ENCODE measurements around the gene SELPLG. TPM values are rescaled to one million over a fixed set of nuclear protein-coding genes. Genes with fewer than 3 reads are reported as not detected.

SELPLG gene
- total and polyA plus RNA-seq, 2 of the 4 experiments (the other 2 are of a cell fraction): 3.2 to 10.8 TPM

DNA sequence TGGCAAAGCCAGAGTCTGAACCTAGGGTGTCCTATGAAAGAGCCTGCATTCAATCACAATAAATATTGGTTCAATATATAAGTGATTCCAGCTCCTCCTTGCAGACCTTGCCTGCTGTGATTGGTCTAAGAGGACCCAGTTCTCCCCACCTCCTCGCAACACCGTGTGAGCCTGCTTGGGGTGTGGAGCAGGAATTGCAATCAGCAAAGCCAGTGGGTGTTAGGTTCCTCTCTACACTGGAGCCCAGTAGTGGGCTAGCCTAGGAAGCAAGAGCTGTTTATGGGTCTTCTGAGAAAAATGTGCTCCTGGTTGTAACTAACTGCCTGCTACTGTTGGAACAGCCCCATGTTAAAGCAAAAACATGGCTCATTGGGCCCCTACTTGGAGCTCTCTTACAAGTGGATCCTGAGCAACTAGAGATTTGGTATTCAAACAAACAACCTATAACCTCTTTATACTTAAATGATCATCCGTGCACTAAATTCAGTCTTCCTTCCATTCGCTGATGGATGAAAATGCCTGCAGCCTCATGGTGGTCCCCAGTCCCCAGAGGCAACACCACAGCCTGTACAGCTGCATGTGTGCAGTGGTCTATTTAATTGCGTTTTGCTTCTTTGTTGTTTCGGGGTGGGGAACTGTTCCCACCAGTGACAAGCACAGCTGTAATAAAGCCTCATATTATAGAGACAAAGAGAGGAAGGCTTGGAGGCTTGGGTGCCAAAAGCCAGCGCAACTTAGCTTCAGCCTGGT, 3.7 kb upstream of the SELPLG start (continued):
- TF ChIP-seq CEBPB (IDR thresholded peaks at IDR 0.05; ENCODE audit: low read depth, low read length): no peak

GRCh38 chr12:108635997-108636808, 2.5 kb upstream of the SELPLG start:
- no peak overlapping the region for H3K56ac ChIP-seq (ENCODE audit: extremely low read depth, insufficient read depth, low read length)
- no peaks in the 10 kb centered on the region for H3K9me3 ChIP-seq (ENCODE audit: control insufficient read depth, insufficient read depth, low read length)
- no peak overlapping the region for H2BK20ac ChIP-seq (ENCODE audit: low read depth, low read length)
- no peak for DNase-seq
- H3K27ac ChIP-seq (ENCODE audit: insufficient read depth, low read length): no peak overlapping the region
- in situ Hi-C loops (cut with MboI; ENCODE audit: low sequenced_read_pairs) (loop anchor here (25.0 kb wide), 1 partner anchor 451 kb away; the partner anchor contains the start of genes ALKBH2 and UNG), intact Hi-C loops (cut with micrococcal nuclease) (no loop called here), dilution Hi-C loops (cut with HindIII; ENCODE audit: low sequenced_read_pairs, unreplicated experiment) (no loop called here)
- no peak overlapping the region for H2AK9ac ChIP-seq (replicated peaks; ENCODE audit: low read depth, low read length, poor library complexity)
- no peak overlapping the region for H4K5ac ChIP-seq (ENCODE audit: low read depth, low read length)
- H4K8ac ChIP-seq (ENCODE audit: low read depth in 2 of 2, low read length in 2 of 2): no peak overlapping the region
- no peak overlapping the region for H2AFZ ChIP-seq (replicated peaks; ENCODE audit: low read length, poor library complexity)
- no peaks in the 10 kb centered on the region; the same call in 1 of the 2 replicates for H3K36me3 ChIP-seq (ENCODE audit: control insufficient read depth, insufficient read depth, low read length)
- ATAC-seq (ENCODE audit: low read depth): no peak
- no peak overlapping the region for H2BK5ac ChIP-seq (ENCODE audit: low read depth, low read length, poor library complexity, severe bottlenecking)
- ChIA-PET POLR2A (ENCODE audit: unreplicated experiment) (no interaction called here), CTCF (interaction anchor here (0.7 to 1.1 kb wide), 2 partner anchors 18 to 453 kb away, joined by 3 read pairs; no protein-coding TSS in a partner anchor)
- H3K18ac ChIP-seq (ENCODE audit: low read depth, low read length): no peak overlapping the region
- H3K9ac ChIP-seq (ENCODE audit: low read depth, low read length): no peak overlapping the region
- H3K79me1 ChIP-seq (ENCODE audit: low read depth in 1 of 2, low read length in 2 of 2): peaks cover 0 to 22% of the 10 kb centered on the region in 2 experiments; a peak in 2 of 4 replicates
- no peak overlapping the region for H4K91ac ChIP-seq (ENCODE audit: insufficient read depth, low read depth, low read length)
- H3K4me3 ChIP-seq (ENCODE audit: insufficient read depth, low read depth, low read length): no peak overlapping the region
- H3K27me3 ChIP-seq (ENCODE audit: control insufficient read depth, insufficient read depth, low read length): no peaks in the 10 kb centered on the region
- no peak overlapping the region for H3K4me2 ChIP-seq (ENCODE audit: low read depth, low read length)
- no peak overlapping the region for H3K4ac ChIP-seq (ENCODE audit: low read depth, low read length)
- H3K14ac ChIP-seq (replicated peaks; ENCODE audit: low read depth, low read length): no peak overlapping the region
- no peak overlapping the region for H2BK15ac ChIP-seq (ENCODE audit: low read depth, low read length)
- peaks cover 23% of the 10 kb centered on the region for H4K20me1 ChIP-seq (ENCODE audit: insufficient read depth, low read length)
- peaks cover 11% of the 10 kb centered on the region for H3K4me1 ChIP-seq (ENCODE audit: control insufficient read depth, insufficient read depth, low read length)
- H3K9me1 ChIP-seq (ENCODE audit: insufficient read depth, low read length): peaks cover 10% of the 10 kb centered on the region
- BruUV-seq (replicated peaks): no TSS peak
- no peak overlapping the region for H2BK120ac ChIP-seq (ENCODE audit: low read depth, low read length)
- WGBS, 2 experiments (ENCODE audit: extremely low coverage in 2 of 2, insufficient read length in 1 of 2): no CpG with 5 or more reads among the region's 6 CpGs
- TF ChIP-seq MXI1 (IDR thresholded peaks at IDR 0.05; ENCODE audit: borderline replicate concordance, low read depth, low read length) (no peak), CHD1 (IDR thresholded peaks at IDR 0.05; ENCODE audit: low read depth, low read length) (no peak), ELK1 (IDR thresholded peaks at IDR 0.05; ENCODE audit: borderline replicate concordance, low read depth, low read length) (no peak), MAFK (IDR thresholded peaks at IDR 0.05; ENCODE audit: low read depth, low read length) (0 out of 2 replicates have a peak, but pooled peaks have one; percentile 19), BHLHE40 (IDR thresholded peaks at IDR 0.05; ENCODE audit: low read depth, low read length) (no peak)
- H3K23ac ChIP-seq (ENCODE audit: low read depth, low read length): 0 out of 2 replicates have a peak overlapping the region, but pooled peaks have one; percentile 62
- no peak overlapping the region for H2AK5ac ChIP-seq (ENCODE audit: low read depth, low read length)

Measured in IMR-90 (cell line).